WTC11 (cell line): Measurements from ENCODE around the gene PAEP. TPM values are rescaled to one million over a fixed set of nuclear protein-coding genes. Genes with fewer than 3 reads are reported as not detected.
"Not testable (repeated sequence)": the region's sequence is repeated elsewhere in the genome, so short reads cannot be mapped to it uniquely, and the experiment has no call there.

Experiments
- ATAC-seq: fragments of 200-7000 bp; cut with Tn5 transposase; 2 replicates; pipeline ENCODE4 v1.10.0; 2021; ENCODE audit warnings: mild to moderate bottlenecking, moderate library complexity
- CTCF ChIA-PET: fragments of 300-600 bp; sonication (Branson Sonifier 250); formaldehyde crosslinking; loops from one replicate; lab custom pipeline; 2021; ENCODE audit warnings: antibody characterized with exemption; lab: Charles Lee
- POLR2A ChIA-PET: fragments of 350-600 bp; sonication (Branson Sonifier 250); formaldehyde crosslinking; loops from one replicate; lab custom pipeline; 2021; ENCODE audit warnings: antibody characterized with exemption; lab: Charles Lee
- DNase-seq: peaks from one replicate; pipeline ENCODE4 v3.0.0; 2021; ENCODE audit warnings: low spot score
- H3K27ac Mint-ChIP-seq: 2 replicates; pipeline ENCODE4 v1.8.0; 2021; ENCODE audit warnings: mixed read lengths
- H3K27me3 Mint-ChIP-seq: 2 replicates; pipeline ENCODE4 v1.8.0; 2021; ENCODE audit warnings: low read depth, mild to moderate bottlenecking, moderate library complexity, mixed read lengths
- H3K36me3 Mint-ChIP-seq: 2 replicates; pipeline ENCODE4 v1.8.0; 2021; ENCODE audit warnings: mixed read lengths
- H3K4me1 Mint-ChIP-seq: 2 replicates; pipeline ENCODE4 v1.8.0; 2022; ENCODE audit warnings: mixed read lengths
- H3K4me3 Mint-ChIP-seq: 2 replicates; pipeline ENCODE4 v1.8.0; 2021; ENCODE audit warnings: mild to moderate bottlenecking, moderate library complexity, mixed read lengths
- H3K9me3 Mint-ChIP-seq: 2 replicates; pipeline ENCODE4 v1.8.0; 2021; ENCODE audit warnings: mixed read lengths
- GRHL2 ChIP-seq: fragments of 250-450 bp; sonication (Bioruptor Pico); IDR thresholded peaks from 2 replicates; pipeline ENCODE4 v1.8.0; 2022; ENCODE audit warnings: mild to moderate bottlenecking, moderate library complexity; ENCODE audit not compliant: insufficient replicate concordance, severe bottlenecking
- total RNA-seq: library from RNA; stranded (reverse); gene quantifications from 3 replicates; pipeline ENCODE4 v1.2.3, GENCODE V29; 2021
- TF ChIP-seq, protein P1 (sequence below): sonication (generic); formaldehyde crosslinking; IDR thresholded peaks from 2 replicates; pipeline ENCODE4 v1.8.0; 2023; ENCODE audit warnings: missing genetic modification reagents
- TF ChIP-seq, protein P2 (sequence below): sonication (generic); formaldehyde crosslinking; IDR thresholded peaks from 2 replicates; pipeline ENCODE4 v1.8.1; 2023; ENCODE audit warnings: mild to moderate bottlenecking, missing genetic modification reagents, moderate library complexity
- TF ChIP-seq, protein P3 (sequence below): sonication (generic); formaldehyde crosslinking; IDR thresholded peaks from 2 replicates; pipeline ENCODE4 v1.8.1; 2022; ENCODE audit warnings: low read depth, missing genetic modification reagents, borderline replicate concordance
- TF ChIP-seq, protein P4 (sequence below): fragments of 250-450 bp; sonication (Bioruptor Pico); IDR thresholded peaks from 2 replicates; pipeline ENCODE4 v1.9.0; 2021; ENCODE audit warnings: mild to moderate bottlenecking, borderline replicate concordance

PAEP gene
- total RNA-seq, 1 experiment from 2014 or later = not detected

DNA sequence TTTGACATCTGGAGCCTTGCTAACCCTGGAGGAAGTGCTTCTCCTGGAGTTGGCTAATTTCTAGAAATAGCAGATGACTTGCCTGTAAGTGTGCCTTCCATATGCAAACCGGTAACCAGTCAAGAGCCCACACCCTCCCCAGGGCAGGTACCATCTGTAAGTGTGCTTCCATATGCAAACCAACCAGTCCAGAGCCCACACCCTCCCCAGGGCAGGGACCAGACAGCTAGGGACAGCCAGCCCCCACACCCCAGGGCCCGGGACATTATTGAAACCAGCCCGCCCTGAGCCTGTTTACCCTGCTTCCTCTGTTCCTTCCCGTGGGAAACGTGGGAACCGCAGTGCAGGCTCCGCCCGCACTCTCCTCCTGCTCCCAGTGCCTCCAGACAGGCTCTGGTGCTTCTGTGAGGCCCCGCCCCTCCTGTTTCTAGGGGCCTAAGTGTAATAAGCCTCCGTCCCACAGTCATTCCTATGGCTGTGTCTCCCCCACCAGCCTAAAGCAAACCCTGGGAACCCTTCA lies 27.3 kb upstream of the PAEP start:
- H3K36me3 Mint-ChIP-seq, H3K9me3 Mint-ChIP-seq, H3K4me3 Mint-ChIP-seq, H3K27me3 Mint-ChIP-seq, DNase-seq, POLR2A ChIA-PET, H3K27ac Mint-ChIP-seq: not testable (repeated sequence)
- CTCF ChIA-PET = interaction anchor here (0.8 kb wide), 1 partner anchor 29 kb away, joined by 3 read pairs; no protein-coding TSS in a partner anchor
- H3K4me1 Mint-ChIP-seq = peaks cover 10% of the 10 kb centered on the region
- peak; percentile 81 for ATAC-seq

DNA sequence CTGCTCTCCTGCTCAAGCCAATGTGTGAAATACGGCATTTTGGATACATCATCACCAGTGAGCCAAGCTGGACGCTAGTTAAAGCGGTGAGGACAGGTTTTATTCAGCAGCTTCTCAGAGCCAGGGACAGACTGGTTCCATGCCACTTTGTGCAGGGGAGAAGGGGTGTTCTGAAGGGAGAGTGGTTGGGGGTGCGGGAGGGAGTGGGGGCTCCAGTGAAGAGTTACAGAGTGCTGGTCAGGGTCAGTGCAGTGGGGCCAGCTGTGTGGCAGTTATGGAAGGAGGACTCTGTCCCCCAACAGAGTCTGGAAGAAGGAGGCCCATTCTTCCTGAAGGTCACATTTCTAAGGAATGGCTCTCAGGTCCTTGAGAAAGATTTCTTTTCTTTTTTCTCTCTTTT lies 26.7 kb upstream of the PAEP start:
- H3K4me3 Mint-ChIP-seq, H3K27me3 Mint-ChIP-seq, H3K27ac Mint-ChIP-seq, DNase-seq, H3K9me3 Mint-ChIP-seq, ATAC-seq, CTCF ChIA-PET, H3K36me3 Mint-ChIP-seq: not testable (repeated sequence)
- POLR2A ChIA-PET = interaction anchor here (0.6 kb wide), 1 partner anchor 7 kb away, joined by 4 read pairs; no protein-coding TSS in a partner anchor
- H3K4me1 Mint-ChIP-seq = peaks cover 10% of the 10 kb centered on the region

DNA sequence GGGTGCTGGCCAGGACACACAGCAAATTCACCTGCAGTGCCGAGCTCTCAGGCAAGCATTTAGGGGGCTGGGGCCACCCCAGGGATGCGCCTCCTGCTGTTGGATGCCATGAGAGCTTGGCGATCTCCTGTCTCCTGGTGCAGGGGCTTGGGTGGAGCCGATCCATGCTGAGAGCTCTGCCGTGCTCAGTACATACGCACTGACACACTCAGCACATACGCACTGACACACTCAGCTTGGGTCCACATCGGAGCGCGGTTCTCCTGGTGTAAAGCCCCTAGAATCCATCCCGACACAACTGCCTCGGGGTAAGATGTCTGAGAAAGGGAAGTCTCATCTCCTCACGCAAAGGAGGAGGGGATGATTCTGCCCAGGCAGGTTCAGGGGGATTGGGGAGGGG lies 25.9 kb upstream of the PAEP start:
- H3K9me3 Mint-ChIP-seq, ATAC-seq: not testable (repeated sequence)

DNA sequence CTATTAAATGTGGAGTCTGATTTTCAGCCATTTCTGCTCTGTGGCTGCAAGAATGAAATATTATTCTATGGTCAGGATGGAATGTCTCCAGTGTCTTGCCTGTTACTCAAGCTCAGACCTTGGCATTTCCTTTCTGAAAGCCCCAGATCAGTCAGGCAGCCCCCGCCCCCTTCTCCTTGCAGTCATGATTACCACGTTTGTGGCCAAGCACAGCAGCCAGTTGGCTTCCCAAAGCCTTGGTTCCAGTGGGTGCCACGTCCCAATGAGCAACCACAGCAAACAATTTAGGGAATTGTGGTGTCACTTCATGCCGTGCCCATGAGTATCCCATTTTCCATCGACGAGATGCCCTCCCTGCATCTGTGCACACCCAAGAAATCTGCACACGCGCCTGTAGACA lies 25.3 kb upstream of the PAEP start:
- Mint-ChIP-seq H3K4me3 (no peak overlapping the region), H3K27ac (no peak overlapping the region), H3K27me3 (no peaks in the 10 kb centered on the region), H3K36me3 (no peaks in the 10 kb centered on the region), H3K9me3 (no peaks in the 10 kb centered on the region), H3K4me1 (peaks cover 8% of the 10 kb centered on the region)
- ATAC-seq = no peak
- DNase-seq = no peak
- TF ChIP-seq GRHL2 (CRISPR knock-in tag) = no peak
- TF ChIP-seq, protein P1, sequence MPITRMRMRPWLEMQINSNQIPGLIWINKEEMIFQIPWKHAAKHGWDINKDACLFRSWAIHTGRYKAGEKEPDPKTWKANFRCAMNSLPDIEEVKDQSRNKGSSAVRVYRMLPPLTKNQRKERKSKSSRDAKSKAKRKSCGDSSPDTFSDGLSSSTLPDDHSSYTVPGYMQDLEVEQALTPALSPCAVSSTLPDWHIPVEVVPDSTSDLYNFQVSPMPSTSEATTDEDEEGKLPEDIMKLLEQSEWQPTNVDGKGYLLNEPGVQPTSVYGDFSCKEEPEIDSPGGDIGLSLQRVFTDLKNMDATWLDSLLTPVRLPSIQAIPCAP = no peak
- TF ChIP-seq, protein P2, sequence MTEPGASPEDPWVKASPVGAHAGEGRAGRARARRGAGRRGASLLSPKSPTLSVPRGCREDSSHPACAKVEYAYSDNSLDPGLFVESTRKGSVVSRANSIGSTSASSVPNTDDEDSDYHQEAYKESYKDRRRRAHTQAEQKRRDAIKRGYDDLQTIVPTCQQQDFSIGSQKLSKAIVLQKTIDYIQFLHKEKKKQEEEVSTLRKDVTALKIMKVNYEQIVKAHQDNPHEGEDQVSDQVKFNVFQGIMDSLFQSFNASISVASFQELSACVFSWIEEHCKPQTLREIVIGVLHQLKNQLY (CRISPR knock-in tag) = no peak
- TF ChIP-seq, protein P3, sequence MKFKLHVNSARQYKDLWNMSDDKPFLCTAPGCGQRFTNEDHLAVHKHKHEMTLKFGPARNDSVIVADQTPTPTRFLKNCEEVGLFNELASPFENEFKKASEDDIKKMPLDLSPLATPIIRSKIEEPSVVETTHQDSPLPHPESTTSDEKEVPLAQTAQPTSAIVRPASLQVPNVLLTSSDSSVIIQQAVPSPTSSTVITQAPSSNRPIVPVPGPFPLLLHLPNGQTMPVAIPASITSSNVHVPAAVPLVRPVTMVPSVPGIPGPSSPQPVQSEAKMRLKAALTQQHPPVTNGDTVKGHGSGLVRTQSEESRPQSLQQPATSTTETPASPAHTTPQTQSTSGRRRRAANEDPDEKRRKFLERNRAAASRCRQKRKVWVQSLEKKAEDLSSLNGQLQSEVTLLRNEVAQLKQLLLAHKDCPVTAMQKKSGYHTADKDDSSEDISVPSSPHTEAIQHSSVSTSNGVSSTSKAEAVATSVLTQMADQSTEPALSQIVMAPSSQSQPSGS (CRISPR knock-in tag) = no peak
- TF ChIP-seq, protein P4, sequence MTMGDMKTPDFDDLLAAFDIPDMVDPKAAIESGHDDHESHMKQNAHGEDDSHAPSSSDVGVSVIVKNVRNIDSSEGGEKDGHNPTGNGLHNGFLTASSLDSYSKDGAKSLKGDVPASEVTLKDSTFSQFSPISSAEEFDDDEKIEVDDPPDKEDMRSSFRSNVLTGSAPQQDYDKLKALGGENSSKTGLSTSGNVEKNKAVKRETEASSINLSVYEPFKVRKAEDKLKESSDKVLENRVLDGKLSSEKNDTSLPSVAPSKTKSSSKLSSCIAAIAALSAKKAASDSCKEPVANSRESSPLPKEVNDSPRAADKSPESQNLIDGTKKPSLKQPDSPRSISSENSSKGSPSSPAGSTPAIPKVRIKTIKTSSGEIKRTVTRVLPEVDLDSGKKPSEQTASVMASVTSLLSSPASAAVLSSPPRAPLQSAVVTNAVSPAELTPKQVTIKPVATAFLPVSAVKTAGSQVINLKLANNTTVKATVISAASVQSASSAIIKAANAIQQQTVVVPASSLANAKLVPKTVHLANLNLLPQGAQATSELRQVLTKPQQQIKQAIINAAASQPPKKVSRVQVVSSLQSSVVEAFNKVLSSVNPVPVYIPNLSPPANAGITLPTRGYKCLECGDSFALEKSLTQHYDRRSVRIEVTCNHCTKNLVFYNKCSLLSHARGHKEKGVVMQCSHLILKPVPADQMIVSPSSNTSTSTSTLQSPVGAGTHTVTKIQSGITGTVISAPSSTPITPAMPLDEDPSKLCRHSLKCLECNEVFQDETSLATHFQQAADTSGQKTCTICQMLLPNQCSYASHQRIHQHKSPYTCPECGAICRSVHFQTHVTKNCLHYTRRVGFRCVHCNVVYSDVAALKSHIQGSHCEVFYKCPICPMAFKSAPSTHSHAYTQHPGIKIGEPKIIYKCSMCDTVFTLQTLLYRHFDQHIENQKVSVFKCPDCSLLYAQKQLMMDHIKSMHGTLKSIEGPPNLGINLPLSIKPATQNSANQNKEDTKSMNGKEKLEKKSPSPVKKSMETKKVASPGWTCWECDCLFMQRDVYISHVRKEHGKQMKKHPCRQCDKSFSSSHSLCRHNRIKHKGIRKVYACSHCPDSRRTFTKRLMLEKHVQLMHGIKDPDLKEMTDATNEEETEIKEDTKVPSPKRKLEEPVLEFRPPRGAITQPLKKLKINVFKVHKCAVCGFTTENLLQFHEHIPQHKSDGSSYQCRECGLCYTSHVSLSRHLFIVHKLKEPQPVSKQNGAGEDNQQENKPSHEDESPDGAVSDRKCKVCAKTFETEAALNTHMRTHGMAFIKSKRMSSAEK (CRISPR knock-in tag) = no peak
- TF ChIP-seq, all 79 proteins: peak for 0
- CTCF ChIA-PET = no interaction called here
- POLR2A ChIA-PET = no interaction called here

More for the DNA sequence above, 25.9 kb upstream of the PAEP start:
- H3K27me3 Mint-ChIP-seq, H3K4me3 Mint-ChIP-seq, H3K36me3 Mint-ChIP-seq, H3K27ac Mint-ChIP-seq, CTCF ChIA-PET, H3K4me1 Mint-ChIP-seq, POLR2A ChIA-PET, DNase-seq: not testable (repeated sequence)

DNA sequence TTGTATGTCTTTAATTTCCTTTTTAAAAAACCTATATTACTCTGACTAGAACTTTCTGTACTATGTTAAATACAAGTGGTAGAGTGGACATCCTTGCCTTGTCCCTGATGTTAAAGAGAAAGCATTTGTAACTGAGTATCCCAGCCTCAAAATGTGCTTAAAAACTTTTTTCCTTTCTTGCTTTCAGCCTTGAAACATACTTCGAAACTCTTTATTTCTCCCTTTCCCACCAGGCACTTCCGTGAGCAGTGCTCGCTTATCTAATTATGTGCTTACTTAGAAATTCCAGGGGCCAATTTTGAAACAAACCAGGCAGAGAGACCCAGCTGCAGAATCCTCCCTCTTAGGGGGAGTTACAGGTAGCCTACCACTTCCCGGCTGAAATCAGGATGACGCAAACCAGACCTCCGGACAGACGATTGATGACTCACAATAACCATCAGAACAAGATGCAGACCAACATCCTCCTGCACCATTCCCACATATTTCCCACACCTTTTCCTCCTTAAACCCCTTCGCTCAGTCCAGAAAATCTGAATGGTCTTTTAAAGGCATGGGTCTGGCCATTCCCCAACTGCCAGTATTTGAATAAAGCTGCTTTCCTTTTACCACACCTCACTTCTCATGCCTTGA lies 18.2 kb upstream of the PAEP start:
- H3K4me1 Mint-ChIP-seq, H3K9me3 Mint-ChIP-seq, H3K36me3 Mint-ChIP-seq, H3K27me3 Mint-ChIP-seq, CTCF ChIA-PET, H3K27ac Mint-ChIP-seq, ATAC-seq, DNase-seq, POLR2A ChIA-PET, H3K4me3 Mint-ChIP-seq: not testable (repeated sequence)
